PC-9 (cell line): ENCODE data around the gene OR56B1.

ENCODE experiments used
- EZH2 ChIP-seq: fragments of 200-600 bp; sonication (generic); IDR thresholded peaks from 2 replicates; pipeline ENCODE4 v1.8.0; 2017; ENCODE audit warnings: antibody characterized with exemption, low read depth
- TF ChIP-seq, protein P1 (sequence below): fragments of 200-600 bp; sonication (generic); conservative IDR thresholded peaks from 2 replicates; pipeline ENCODE4 v1.6.1; 2017; ENCODE audit warnings: mixed run types, antibody characterized with exemption, mild to moderate bottlenecking, moderate library complexity

DNA sequence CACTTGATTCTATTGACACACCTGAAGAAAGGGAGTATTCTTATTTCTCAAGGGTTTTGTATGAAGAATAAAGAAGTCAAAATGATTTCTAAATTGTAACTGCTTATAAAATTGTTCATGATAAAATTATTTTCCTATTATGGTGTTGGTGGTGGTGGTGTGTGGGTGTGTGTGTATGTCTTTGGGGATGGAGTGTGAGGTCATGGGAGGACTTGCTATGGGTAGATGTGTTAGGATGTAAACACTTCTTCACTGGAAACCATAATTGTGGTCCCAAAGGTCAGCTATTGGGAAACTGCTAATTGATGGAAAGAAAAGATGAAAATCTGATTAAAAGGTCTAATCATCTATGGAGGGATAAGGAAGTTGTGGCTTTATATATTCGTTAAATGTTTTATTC is 41.6 kb upstream of the OR56B1 start:
- TF ChIP-seq, protein P1, sequence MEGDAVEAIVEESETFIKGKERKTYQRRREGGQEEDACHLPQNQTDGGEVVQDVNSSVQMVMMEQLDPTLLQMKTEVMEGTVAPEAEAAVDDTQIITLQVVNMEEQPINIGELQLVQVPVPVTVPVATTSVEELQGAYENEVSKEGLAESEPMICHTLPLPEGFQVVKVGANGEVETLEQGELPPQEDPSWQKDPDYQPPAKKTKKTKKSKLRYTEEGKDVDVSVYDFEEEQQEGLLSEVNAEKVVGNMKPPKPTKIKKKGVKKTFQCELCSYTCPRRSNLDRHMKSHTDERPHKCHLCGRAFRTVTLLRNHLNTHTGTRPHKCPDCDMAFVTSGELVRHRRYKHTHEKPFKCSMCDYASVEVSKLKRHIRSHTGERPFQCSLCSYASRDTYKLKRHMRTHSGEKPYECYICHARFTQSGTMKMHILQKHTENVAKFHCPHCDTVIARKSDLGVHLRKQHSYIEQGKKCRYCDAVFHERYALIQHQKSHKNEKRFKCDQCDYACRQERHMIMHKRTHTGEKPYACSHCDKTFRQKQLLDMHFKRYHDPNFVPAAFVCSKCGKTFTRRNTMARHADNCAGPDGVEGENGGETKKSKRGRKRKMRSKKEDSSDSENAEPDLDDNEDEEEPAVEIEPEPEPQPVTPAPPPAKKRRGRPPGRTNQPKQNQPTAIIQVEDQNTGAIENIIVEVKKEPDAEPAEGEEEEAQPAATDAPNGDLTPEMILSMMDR = no peak
- TF ChIP-seq EZH2 = no peak
